Measurements from ENCODE around the gene ARVCF.

ARVCF gene

GRCh38 chr22:20052309-20053259, 36.0 kb upstream of the ARVCF start:
- DNase-seq (ENCODE audit: low read depth in 2 of 2): no peak

GRCh38 chr22:20051927-20052308, 35.3 kb upstream of the ARVCF start:
- no peak for DNase-seq (ENCODE audit: low read depth in 2 of 2)

DNA sequence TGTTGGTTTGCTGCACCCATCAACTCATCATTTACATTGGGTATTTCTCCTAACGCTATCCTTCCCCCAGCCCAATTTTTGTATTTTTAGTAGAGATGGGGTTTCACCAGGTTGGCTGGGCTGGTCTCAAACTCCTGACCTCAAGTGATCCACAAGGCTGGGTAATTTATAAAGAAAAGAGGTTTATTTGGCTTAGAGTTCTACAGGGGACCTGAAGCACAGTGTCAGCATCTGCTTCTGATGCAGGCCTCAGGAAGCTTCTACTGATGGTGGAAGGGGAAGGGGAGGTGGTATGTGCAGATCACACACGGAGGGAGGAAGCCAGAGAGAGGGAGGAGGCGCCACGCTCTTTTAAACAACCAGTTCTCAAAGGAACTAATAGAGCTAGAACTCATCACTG, 30.1 kb upstream of the ARVCF start:
- no peak for DNase-seq (ENCODE audit: low read depth in 2 of 2)

GRCh38 chr22:20044495-20045151, 28.0 kb upstream of the ARVCF start:
- DNase-seq (ENCODE audit: low read depth in 2 of 2): no peak

GRCh38 chr22:20043997-20044342, 27.3 kb upstream of the ARVCF start:
- DNase-seq (ENCODE audit: low read depth in 2 of 2): no peak

- DNase-seq (ENCODE audit: low read depth in 2 of 2): no peak
Measured at GRCh38 chr22:20043057-20043996, 26.7 kb upstream of the ARVCF start.

DNA sequence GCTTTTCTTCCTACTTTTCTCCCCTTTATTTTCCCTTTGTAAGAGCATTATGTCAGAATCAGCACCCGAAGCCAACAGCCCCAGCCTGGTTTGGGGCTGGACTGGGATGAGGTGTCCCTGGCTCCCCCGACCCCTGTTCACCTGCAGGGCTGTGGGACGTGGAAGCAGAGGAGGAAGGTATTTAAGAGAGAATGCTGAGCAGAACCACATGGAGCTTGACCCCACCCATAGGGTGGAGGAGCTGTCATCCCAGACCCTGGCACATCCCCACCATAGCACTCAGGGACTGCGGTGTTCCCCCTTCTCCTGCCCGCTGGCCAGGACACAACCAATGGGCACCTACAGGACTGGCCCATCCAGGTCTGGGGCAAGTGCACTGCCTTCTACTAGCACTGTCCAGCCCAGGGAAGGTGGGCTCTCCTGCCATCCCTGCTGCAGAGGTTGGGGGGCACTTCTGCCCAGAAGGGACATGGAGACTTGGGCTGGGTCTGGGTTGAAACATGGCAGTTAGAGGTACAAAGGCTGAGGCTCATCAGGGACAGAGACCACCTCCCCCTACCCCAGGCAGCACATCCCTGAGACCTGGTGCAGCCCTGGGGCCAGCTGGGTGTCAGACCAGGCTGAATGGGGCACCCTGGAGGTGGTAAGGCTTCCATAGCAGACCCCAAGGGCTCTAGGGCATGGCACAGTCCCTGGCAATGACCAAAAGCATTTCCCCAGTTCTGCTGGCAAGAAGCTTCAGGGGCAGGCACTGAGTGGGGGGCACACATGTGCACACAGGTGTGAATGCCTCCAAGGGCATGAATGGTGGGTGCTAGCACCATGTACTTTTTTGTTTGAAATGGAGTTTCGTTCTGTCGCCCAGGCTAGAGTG, 23.9 kb upstream of the ARVCF start:
- no peak for DNase-seq (ENCODE audit: low read depth in 2 of 2)

DNA sequence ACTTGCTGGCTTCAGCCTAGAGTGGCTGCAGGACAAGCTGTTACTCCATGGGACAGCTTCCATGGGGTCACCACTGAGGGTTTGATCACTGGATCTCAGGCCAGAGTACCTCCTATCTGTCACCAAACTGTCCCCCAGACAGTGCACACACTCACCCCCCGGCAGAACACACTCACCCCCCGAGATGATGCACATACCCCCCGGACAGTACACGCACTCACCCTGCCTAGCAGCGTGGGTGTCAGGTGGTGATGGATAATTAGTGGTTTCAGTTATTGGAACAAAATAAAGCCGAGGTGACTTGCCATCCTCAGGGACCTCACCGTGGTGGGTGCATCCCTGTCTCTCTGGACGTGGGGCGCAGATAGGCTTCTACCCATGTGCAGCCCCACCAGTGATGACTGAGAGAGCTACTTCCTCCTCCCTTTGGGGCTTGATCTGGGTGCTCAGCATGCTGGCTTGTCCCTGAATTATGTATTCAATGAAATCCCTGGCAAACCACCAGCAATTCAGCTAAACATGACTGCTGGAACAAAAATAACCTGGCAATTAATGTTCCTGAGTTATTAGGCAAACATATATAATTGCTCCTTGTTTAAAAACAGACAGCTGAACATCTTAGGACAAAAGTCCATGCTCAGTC, 23.2 kb upstream of the ARVCF start:
- no peak for DNase-seq (ENCODE audit: low read depth in 2 of 2)

- no peak for DNase-seq (ENCODE audit: low read depth in 2 of 2)
Measured at GRCh38 chr22:20038574-20038973, 22.0 kb upstream of the ARVCF start.

- no peak for DNase-seq (ENCODE audit: low read depth in 2 of 2)
Measured at GRCh38 chr22:20037419-20037818, 20.8 kb upstream of the ARVCF start.

GRCh38 chr22:20036535-20037392, 20.1 kb upstream of the ARVCF start:
- no peak for DNase-seq (ENCODE audit: low read depth in 2 of 2)

DNA sequence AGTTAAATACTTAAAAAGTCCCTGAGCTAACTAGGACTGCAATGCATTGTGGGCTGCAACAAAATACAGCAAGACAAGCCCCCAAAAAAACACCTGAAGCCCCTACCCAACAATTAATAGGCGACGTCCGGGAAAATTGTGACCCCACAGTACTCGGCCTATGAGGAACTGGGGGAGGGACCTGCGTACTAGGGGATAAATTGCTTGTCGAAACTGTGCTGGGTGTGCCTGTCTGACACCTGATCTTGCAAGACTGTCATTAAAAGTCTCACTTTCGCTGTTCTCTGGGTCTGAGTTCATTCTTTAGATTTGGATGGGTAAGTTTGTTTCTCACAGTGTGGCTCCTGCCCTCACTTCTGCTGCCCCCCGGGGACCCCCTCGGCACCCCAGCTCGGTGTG, 19.5 kb upstream of the ARVCF start:
- no peak for DNase-seq (ENCODE audit: low read depth in 2 of 2)

- DNase-seq (ENCODE audit: low read depth in 2 of 2): no peak
Measured at GRCh38 chr22:20035375-20036083, 18.9 kb upstream of the ARVCF start.

- no peak for DNase-seq (ENCODE audit: low read depth in 2 of 2)
Measured at GRCh38 chr22:20034143-20034542, 17.5 kb upstream of the ARVCF start.

- DNase-seq (ENCODE audit: low read depth in 2 of 2): no peak
Measured at GRCh38 chr22:20033045-20033706, 16.6 kb upstream of the ARVCF start.

DNA sequence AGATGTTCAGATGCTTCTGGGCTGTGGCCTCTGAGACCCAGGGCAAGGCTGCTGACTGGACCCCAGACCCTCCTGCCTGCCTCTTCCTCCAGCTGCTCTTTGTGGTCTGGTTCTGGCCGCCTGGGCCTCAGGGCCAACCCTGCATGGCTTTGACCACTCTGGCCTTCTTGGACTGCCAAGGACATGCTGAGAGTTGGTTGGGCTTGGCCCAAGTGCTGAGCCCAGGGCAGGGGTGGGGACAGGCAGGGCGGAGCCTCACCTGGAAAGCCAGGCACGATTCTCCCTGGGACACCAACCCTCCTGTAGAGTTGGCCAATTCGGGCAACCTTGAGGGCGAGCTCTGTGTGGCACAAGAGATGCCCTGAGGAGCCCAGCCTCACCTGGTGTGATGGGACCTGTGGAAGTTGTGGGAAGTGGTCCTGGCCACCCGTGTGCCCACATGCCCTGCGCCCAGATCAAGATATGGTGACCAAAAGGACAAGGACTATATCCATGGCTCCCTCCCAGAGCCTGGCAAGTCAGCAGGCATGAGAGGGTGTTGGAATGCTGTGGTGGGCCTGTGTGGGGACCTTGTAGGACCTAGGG, 15.9 kb upstream of the ARVCF start:
- no peak for DNase-seq (ENCODE audit: low read depth in 2 of 2)

DNA sequence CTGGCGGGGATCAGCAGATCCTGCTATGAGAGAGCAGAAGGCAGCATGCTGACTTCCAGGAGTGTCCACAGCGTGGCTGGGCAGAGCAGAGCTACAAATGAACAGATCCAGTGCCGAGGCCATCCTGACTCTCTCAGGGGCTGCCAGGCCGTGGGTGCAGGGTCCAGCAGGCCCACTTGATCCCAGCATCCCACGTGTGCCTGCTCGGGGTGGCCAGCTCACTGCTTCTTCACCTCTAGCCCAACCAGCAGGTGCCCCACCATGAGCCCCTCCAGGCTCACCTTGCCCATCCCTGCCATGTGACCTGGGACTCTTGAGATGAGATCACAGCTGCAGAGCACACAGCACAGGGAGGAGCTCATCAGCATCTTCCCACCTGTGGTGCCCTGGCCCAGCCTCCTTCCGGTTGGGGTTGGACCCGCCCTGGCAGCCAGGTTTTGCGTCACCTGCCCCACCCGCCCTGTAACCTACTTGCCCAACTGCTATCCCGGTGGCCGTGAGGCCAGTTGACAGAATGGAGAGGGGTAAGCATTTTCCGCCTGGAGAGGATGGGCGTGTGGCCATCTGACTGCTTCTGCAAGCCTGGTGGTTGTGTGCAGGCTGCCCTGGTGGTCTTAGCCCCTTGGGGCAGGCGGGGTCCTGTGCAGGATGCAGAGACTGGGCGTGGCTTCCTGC, 15.2 kb upstream of the ARVCF start:
- DNase-seq (ENCODE audit: low read depth in 2 of 2): no peak

Data from stimulated activated CD8-positive, alpha-beta memory T cell treated with anti-CD3 and anti-CD28 coated beads, Interleukin-2, amount 100 ng/mL, for 48 hours (primary cell).